NCI-H1092 treated with DMSO at 0.1 percent for 48 hours (cell line): ENCODE data around the gene ATP6V0D1.

ENCODE experiments used
- DNase-seq: peaks from one replicate; lab custom pipeline; 2025; lab: John Stamatoyannopoulos, UW

Gene ATP6V0D1

GRCh38 chr16:67407176-67407787 is 73.7 kb downstream of the ATP6V0D1 start:
- DNase-seq: no peak

GRCh38 chr16:67406111-67406971 is 74.6 kb downstream of the ATP6V0D1 start:
- peak; percentile 47 for DNase-seq

- DNase-seq: no peak
Measured at GRCh38 chr16:67405336-67405735, 75.6 kb downstream of the ATP6V0D1 start.

GRCh38 chr16:67404740-67405226 is 76.2 kb downstream of the ATP6V0D1 start:
- no peak for DNase-seq

GRCh38 chr16:67403976-67404555 is 76.9 kb downstream of the ATP6V0D1 start:
- DNase-seq: no peak

- no peak for DNase-seq
Measured at GRCh38 chr16:67400901-67401300, 80.1 kb downstream of the ATP6V0D1 start.

- DNase-seq: peak; percentile 80
Measured at GRCh38 chr16:67399749-67400704, 80.9 kb downstream of the ATP6V0D1 start.

- DNase-seq: no peak
Measured at GRCh38 chr16:67399218-67399733, 81.7 kb downstream of the ATP6V0D1 start.

- no peak for DNase-seq
Measured at GRCh38 chr16:67398546-67399217, 82.3 kb downstream of the ATP6V0D1 start.

GRCh38 chr16:67397812-67398545 is 83.0 kb downstream of the ATP6V0D1 start:
- DNase-seq: no peak

GRCh38 chr16:67397036-67397801 is 83.7 kb downstream of the ATP6V0D1 start:
- DNase-seq: no peak

- DNase-seq: peak; percentile 91
Measured at GRCh38 chr16:67396159-67397035, 84.6 kb downstream of the ATP6V0D1 start.

- DNase-seq: peak; percentile 94
Measured at GRCh38 chr16:67395458-67396158, 85.3 kb downstream of the ATP6V0D1 start.

GRCh38 chr16:67395105-67395457 is 85.9 kb downstream of the ATP6V0D1 start:
- no peak for DNase-seq

- no peak for DNase-seq
Measured at GRCh38 chr16:67394155-67395104, 86.5 kb downstream of the ATP6V0D1 start.

- peak; percentile 60 for DNase-seq
Measured at GRCh38 chr16:67393788-67394154, 87.2 kb downstream of the ATP6V0D1 start.
